Epithelial cell of proximal tubule (primary cell): ENCODE data around the gene SH3PXD2A. TPM values are rescaled to one million over a fixed set of nuclear protein-coding genes. Genes with fewer than 3 reads are reported as not detected.
"Not testable (repeated sequence)": the region's sequence is repeated elsewhere in the genome, so short reads cannot be mapped to it uniquely, and the experiment has no call there.

Experiments
- DNase-seq: peaks from one replicate; pipeline ENCODE4 v3.0.0-alpha.2; 2011; ENCODE audit warnings: low read depth
- H3K4me3 ChIP-seq: 2 replicates; pipeline ENCODE4 v1.5.1; 2011; ENCODE audit warnings: low read depth, mild to moderate bottlenecking, low read length
- CTCF ChIP-seq: conservative IDR thresholded peaks from 2 replicates; pipeline ENCODE4 v1.5.1; 2012; ENCODE audit warnings: low read depth, mild to moderate bottlenecking, low read length
- total RNA-seq: library from RNA; depleted of rRNA; stranded (reverse); fragments of >200 nt; gene quantifications from 2 replicates; pipeline ENCODE4 v1.2.3, GENCODE V29; 2015

The SH3PXD2A gene
- total RNA-seq, 1 donor from 2014 or later = 5.8 TPM

DNA sequence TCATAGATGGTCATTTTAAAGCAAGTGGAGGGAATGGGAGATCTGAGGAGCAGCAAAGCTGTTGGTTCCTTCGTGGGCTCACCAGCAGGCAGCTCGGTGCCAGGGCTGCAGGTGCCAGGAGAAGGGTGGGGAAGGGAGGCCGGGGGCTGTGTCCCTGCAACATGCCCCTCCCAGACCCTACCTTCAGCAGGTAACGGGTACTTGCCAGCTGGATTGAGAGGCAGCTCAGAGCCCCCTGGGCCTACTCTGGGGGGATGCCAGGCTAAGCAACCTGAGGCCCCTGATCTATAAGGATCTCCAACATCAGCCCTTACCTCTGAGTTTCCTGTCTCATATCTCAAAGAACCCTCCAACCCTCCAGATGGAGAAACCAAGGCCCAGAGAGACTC lies 188.6 kb downstream of the SH3PXD2A start:
- no peak for DNase-seq
- H3K4me3 ChIP-seq = no peak overlapping the region
- TF ChIP-seq CTCF = no peak

GRCh38 chr10:103666087-103666761 lies 189.2 kb downstream of the SH3PXD2A start:
- no peak overlapping the region for H3K4me3 ChIP-seq
- DNase-seq = no peak
- TF ChIP-seq CTCF = peak; percentile 74

GRCh38 chr10:103665162-103665889 lies 190.1 kb downstream of the SH3PXD2A start:
- H3K4me3 ChIP-seq = no peak overlapping the region
- no peak for DNase-seq
- TF ChIP-seq CTCF = no peak

DNA sequence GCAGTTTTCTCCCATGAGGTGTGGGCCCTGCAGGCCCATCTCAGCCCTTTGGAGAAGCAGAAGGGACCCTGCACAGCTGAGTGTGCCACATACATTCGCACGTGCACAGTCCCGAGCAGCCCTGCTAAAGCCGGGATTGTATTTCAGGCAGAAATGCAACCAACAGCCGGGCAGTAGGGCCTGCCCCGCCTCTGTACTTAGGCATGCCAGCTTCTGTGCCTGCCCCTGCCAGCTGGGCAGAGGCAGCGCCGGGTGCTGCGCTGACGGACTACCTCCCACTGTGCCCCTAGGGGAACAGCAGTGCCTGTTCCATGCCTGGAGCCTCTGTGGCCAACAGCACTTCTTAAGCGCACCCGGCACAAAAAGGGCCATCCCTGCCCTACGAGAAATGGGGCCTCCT lies 191.6 kb downstream of the SH3PXD2A start:
- H3K4me3 ChIP-seq = no peak overlapping the region
- no peak for TF ChIP-seq CTCF
- no peak for DNase-seq

DNA sequence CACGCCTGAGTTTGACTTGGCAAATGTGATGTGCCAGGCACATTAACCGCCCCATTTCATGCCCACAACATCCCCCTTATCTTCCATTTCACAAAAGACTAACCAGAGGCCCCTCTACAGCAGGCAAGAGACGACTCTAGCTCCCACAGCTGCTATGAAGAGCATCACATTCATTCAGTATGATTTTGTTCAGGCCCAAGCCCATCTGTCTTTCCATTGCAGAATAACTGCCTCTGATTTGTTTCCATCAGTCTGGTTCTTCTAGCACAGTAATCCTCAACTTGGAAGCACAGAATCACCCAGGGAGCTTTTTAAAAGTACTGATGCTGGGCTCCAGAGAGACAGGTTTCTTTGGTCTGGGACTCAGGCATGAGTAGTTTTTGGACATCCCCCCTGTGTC lies 192.1 kb downstream of the SH3PXD2A start:
- no peak for TF ChIP-seq CTCF

GRCh38 chr10:103662704-103663103 lies 192.7 kb downstream of the SH3PXD2A start:
- not testable (repeated sequence) for DNase-seq, H3K4me3 ChIP-seq

More for the DNA sequence above, 192.1 kb downstream of the SH3PXD2A start:
- no peak overlapping the region for H3K4me3 ChIP-seq
- DNase-seq = no peak

DNA sequence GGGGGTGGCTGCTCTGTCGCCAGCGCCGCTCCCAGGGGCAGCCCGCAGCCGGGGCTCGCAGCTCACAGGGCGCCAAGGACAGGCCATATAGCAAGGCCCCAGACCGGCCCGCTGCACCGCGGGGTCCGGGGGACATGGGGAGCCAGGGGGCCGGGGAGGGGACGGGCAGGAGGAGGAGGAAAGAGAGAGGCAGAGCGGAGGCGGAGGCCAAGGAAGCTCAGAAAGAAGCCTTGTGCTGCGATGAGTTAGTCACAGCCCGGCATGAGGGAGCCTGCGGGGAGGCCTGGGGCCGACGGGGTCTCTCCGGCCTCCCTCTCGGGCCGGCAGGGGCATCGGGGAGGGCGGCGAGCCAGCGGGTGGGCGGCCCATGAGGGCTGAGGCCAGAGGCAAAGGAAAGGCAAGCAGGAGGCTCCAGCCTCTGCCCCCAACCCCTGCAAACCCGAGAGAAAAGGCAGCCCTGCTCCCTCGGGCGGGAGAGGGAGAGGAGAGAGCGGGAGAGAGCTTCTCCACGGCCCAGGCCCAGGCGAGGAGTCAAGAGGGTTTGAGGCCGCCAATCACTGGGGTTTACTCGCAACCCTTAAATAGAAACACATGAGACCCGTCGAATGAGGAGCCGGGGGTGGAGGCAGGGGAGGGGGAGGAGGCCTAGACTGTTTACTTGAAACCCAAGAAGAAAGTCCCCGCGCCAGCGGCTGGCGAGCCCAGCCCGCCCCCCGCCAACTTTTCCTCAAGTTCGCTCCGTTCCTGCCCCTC lies 194.0 kb downstream of the SH3PXD2A start:
- peak overlapping the region; percentile 74 for H3K4me3 ChIP-seq
- DNase-seq = no peak
- TF ChIP-seq CTCF = no peak
